Activated naive CD4-positive, alpha-beta T cell (primary cell): ENCODE results near the gene UBE2D3.
"Not testable (repeated sequence)": the region's sequence is repeated elsewhere in the genome, so short reads cannot be mapped to it uniquely, and the experiment has no call there.

Source experiments
- DNase-seq, 4 experiments: peaks; one replicate each; lab custom pipeline; 2025; lab: John Stamatoyannopoulos, UW

The UBE2D3 gene

GRCh38 chr4:102826890-102827673 lies at the start of gene UBE2D3:
Gene UBE2D3 (minus strand): TSS chr4:102827551. CDS start chr4:102826508, 1,043 bp downstream.
- peak; percentile 92 to 94 (median 93) for DNase-seq

GRCh38 chr4:102871772-102872171 lies 44.4 kb upstream of the UBE2D3 start:
- no peak for DNase-seq

GRCh38 chr4:102869569-102870197 lies 42.3 kb upstream of the UBE2D3 start:
- no peak for DNase-seq

GRCh38 chr4:102868781-102869568 lies 41.6 kb upstream of the UBE2D3 start, which contains the start of gene CISD2:
Gene CISD2 (plus strand): TSS chr4:102868992. CDS start chr4:102869085, 93 bp downstream.
- DNase-seq = peak; percentile 70 to 84 (median 80)

GRCh38 chr4:102868153-102868780 lies 40.9 kb upstream of the UBE2D3 start:
- peak in 1 of 4 experiments; percentile 5 for DNase-seq

- no peak for DNase-seq
Observed at GRCh38 chr4:102867278-102868152, 40.2 kb upstream of the UBE2D3 start.

- DNase-seq = not testable (repeated sequence)
Observed at GRCh38 chr4:102865327-102865726, 38.0 kb upstream of the UBE2D3 start.

- no peak for DNase-seq
Observed at GRCh38 chr4:102862747-102863146, 35.4 kb upstream of the UBE2D3 start.

- DNase-seq = no peak
Observed at GRCh38 chr4:102862016-102862415, 34.7 kb upstream of the UBE2D3 start.

- no peak for DNase-seq
Observed at GRCh38 chr4:102860611-102861324, 33.4 kb upstream of the UBE2D3 start.

- DNase-seq = no peak
Observed at GRCh38 chr4:102858828-102859464, 31.6 kb upstream of the UBE2D3 start.

- no peak for DNase-seq
Observed at GRCh38 chr4:102850370-102850769, 23.0 kb upstream of the UBE2D3 start.

GRCh38 chr4:102849579-102850104 lies 22.3 kb upstream of the UBE2D3 start:
- no peak for DNase-seq

- DNase-seq = no peak
Observed at GRCh38 chr4:102847687-102848086, 20.3 kb upstream of the UBE2D3 start.

- no peak for DNase-seq
Observed at GRCh38 chr4:102843938-102844337, 16.6 kb upstream of the UBE2D3 start.

GRCh38 chr4:102843273-102843672 lies 15.9 kb upstream of the UBE2D3 start:
- no peak for DNase-seq

GRCh38 chr4:102842367-102842766 lies 15.0 kb upstream of the UBE2D3 start:
- no peak for DNase-seq

GRCh38 chr4:102836596-102836995 lies 9.2 kb upstream of the UBE2D3 start:
- no peak for DNase-seq

- DNase-seq = no peak
Observed at GRCh38 chr4:102832667-102833066, 5.3 kb upstream of the UBE2D3 start.

- no peak for DNase-seq
Observed at GRCh38 chr4:102832105-102832504, 4.8 kb upstream of the UBE2D3 start.
